ENCODE measurements around the gene MLLT3.
A peak's percentile ranks its signal among the peaks of the same experiment; 100 is the strongest.

Gene MLLT3

GRCh38 chr9:20478786-20479185, 143.5 kb downstream of the MLLT3 start:
- Mint-ChIP-seq H3K4me1 (peaks cover 14% of the 10 kb centered on the region), H3K36me3 (no peaks in the 10 kb centered on the region), H3K4me3 (no peak overlapping the region), H3K27ac (no peak overlapping the region), H3K9me3 (no peaks in the 10 kb centered on the region)
- ATAC-seq, result no peak
- no peak for DNase-seq (ENCODE audit: low spot score in 2 of 2)

- Mint-ChIP-seq H3K4me3 (no peak overlapping the region), H3K9me3 (no peaks in the 10 kb centered on the region), H3K36me3 (no peaks in the 10 kb centered on the region), H3K4me1 (peaks cover 14% of the 10 kb centered on the region), H3K27ac (no peak overlapping the region)
- DNase-seq (ENCODE audit: low spot score in 2 of 2) (no peak), ATAC-seq (peak; percentile 99)
These were observed 144.2 kb downstream of the MLLT3 start for GRCh38 chr9:20477940-20478620.

GRCh38 chr9:20476912-20477521, 145.3 kb downstream of the MLLT3 start:
- Mint-ChIP-seq H3K36me3 (no peaks in the 10 kb centered on the region), H3K4me3 (no peak overlapping the region), H3K4me1 (peaks cover 14% of the 10 kb centered on the region), H3K9me3 (no peaks in the 10 kb centered on the region), H3K27ac (no peak overlapping the region)
- DNase-seq (ENCODE audit: low spot score in 2 of 2), result no peak
- no peak for ATAC-seq

- H3K4me1 Mint-ChIP-seq, result peaks cover 14% of the 10 kb centered on the region
- no peaks in the 10 kb centered on the region for H3K9me3 Mint-ChIP-seq
- no peak overlapping the region for H3K4me3 Mint-ChIP-seq
- ATAC-seq (no peak), DNase-seq (ENCODE audit: low spot score in 2 of 2) (no peak)
- H3K36me3 Mint-ChIP-seq, result no peaks in the 10 kb centered on the region
- H3K27ac Mint-ChIP-seq, result no peak overlapping the region
These were observed 147.8 kb downstream of the MLLT3 start for GRCh38 chr9:20474496-20474895.

GRCh38 chr9:20473515-20474013, 148.7 kb downstream of the MLLT3 start:
- H3K4me1 Mint-ChIP-seq, result peaks cover 8% of the 10 kb centered on the region
- no peaks in the 10 kb centered on the region for H3K36me3 Mint-ChIP-seq
- no peak for DNase-seq (ENCODE audit: low spot score in 2 of 2)
- no peaks in the 10 kb centered on the region for H3K9me3 Mint-ChIP-seq
- H3K4me3 Mint-ChIP-seq, result no peak overlapping the region
- H3K27ac Mint-ChIP-seq, result no peak overlapping the region
- no peak for ATAC-seq

GRCh38 chr9:20472342-20473045, 149.8 kb downstream of the MLLT3 start:
- no peaks in the 10 kb centered on the region for H3K36me3 Mint-ChIP-seq
- no peaks in the 10 kb centered on the region for H3K9me3 Mint-ChIP-seq
- no peaks in the 10 kb centered on the region for H3K4me1 Mint-ChIP-seq
- H3K4me3 Mint-ChIP-seq, result no peak overlapping the region
- peak overlapping the region; percentile 72 for H3K27ac Mint-ChIP-seq
- ATAC-seq (no peak), DNase-seq (ENCODE audit: low spot score in 2 of 2) (no peak)

GRCh38 chr9:20466328-20467008, 155.8 kb downstream of the MLLT3 start:
- Mint-ChIP-seq H3K36me3 (no peaks in the 10 kb centered on the region), H3K9me3 (no peaks in the 10 kb centered on the region), H3K27ac (no peak overlapping the region), H3K4me1 (peaks cover 8% of the 10 kb centered on the region), H3K4me3 (no peak overlapping the region)
- no peak for DNase-seq (ENCODE audit: low spot score in 2 of 2)
- no peak for ATAC-seq

- H3K27ac Mint-ChIP-seq, result no peak overlapping the region
- no peak for ATAC-seq
- no peaks in the 10 kb centered on the region for H3K36me3 Mint-ChIP-seq
These were observed 158.1 kb downstream of the MLLT3 start for GRCh38 chr9:20464242-20464641.

GRCh38 chr9:20463823-20464222, 158.5 kb downstream of the MLLT3 start:
- peaks cover 21% of the 10 kb centered on the region for H3K4me1 Mint-ChIP-seq
- no peaks in the 10 kb centered on the region for H3K9me3 Mint-ChIP-seq
- ATAC-seq (no peak), DNase-seq (ENCODE audit: low spot score in 2 of 2) (no peak)
- no peak overlapping the region for H3K4me3 Mint-ChIP-seq
- no peak overlapping the region for H3K27ac Mint-ChIP-seq
- H3K36me3 Mint-ChIP-seq, result no peaks in the 10 kb centered on the region

More at GRCh38 chr9:20464242-20464641, 158.1 kb downstream of the MLLT3 start:
- no peak for DNase-seq (ENCODE audit: low spot score in 2 of 2)
- H3K4me3 Mint-ChIP-seq, result no peak overlapping the region
- H3K4me1 Mint-ChIP-seq, result peaks cover 17% of the 10 kb centered on the region
- no peaks in the 10 kb centered on the region for H3K9me3 Mint-ChIP-seq

GRCh38 chr9:20462410-20462809, 159.9 kb downstream of the MLLT3 start:
- Mint-ChIP-seq H3K27ac (no peak overlapping the region), H3K4me3 (no peak overlapping the region), H3K9me3 (no peaks in the 10 kb centered on the region), H3K4me1 (peaks cover 31% of the 10 kb centered on the region), H3K36me3 (no peaks in the 10 kb centered on the region)
- ATAC-seq (no peak), DNase-seq (ENCODE audit: low spot score in 2 of 2) (no peak)

- DNase-seq (ENCODE audit: low spot score in 2 of 2) (no peak), ATAC-seq (no peak)
- no peaks in the 10 kb centered on the region for H3K9me3 Mint-ChIP-seq
- H3K4me1 Mint-ChIP-seq, result peaks cover 7% of the 10 kb centered on the region
- no peak overlapping the region for H3K27ac Mint-ChIP-seq
- H3K36me3 Mint-ChIP-seq, result no peaks in the 10 kb centered on the region
- H3K4me3 Mint-ChIP-seq, result no peak overlapping the region
These were observed 175.0 kb downstream of the MLLT3 start for GRCh38 chr9:20447291-20447690.

- Mint-ChIP-seq H3K4me1 (peaks cover 7% of the 10 kb centered on the region), H3K27ac (no peak overlapping the region), H3K36me3 (no peaks in the 10 kb centered on the region), H3K4me3 (no peak overlapping the region), H3K9me3 (no peaks in the 10 kb centered on the region)
- ATAC-seq (no peak), DNase-seq (ENCODE audit: low spot score in 2 of 2) (no peak)
These were observed 176.1 kb downstream of the MLLT3 start for GRCh38 chr9:20446248-20446647.

GRCh38 chr9:20442461-20443319, 179.6 kb downstream of the MLLT3 start:
- Mint-ChIP-seq H3K9me3 (no peaks in the 10 kb centered on the region), H3K36me3 (peaks cover 8% of the 10 kb centered on the region), H3K27ac (peak overlapping the region; percentile 29), H3K4me1 (peaks cover 12% of the 10 kb centered on the region), H3K4me3 (no peak overlapping the region)
- ATAC-seq (no peak), DNase-seq (ENCODE audit: low spot score in 2 of 2) (no peak)

- DNase-seq (ENCODE audit: low spot score in 2 of 2), result no peak
- Mint-ChIP-seq H3K27ac (no peak overlapping the region), H3K9me3 (no peaks in the 10 kb centered on the region), H3K36me3 (peaks cover 8% of the 10 kb centered on the region), H3K4me1 (peaks cover 12% of the 10 kb centered on the region), H3K4me3 (no peak overlapping the region)
- ATAC-seq, result no peak
These were observed 180.4 kb downstream of the MLLT3 start for GRCh38 chr9:20441711-20442423.
